VCaP (cell line): ENCODE results near the gene MMP24.
A peak's percentile ranks its signal among the peaks of the same experiment; 100 is the strongest.
"Not testable (repeated sequence)": the region's sequence is repeated elsewhere in the genome, so short reads cannot be mapped to it uniquely, and the experiment has no call there.

Source experiments
- H3K27ac ChIP-seq: fragments of 450-650 bp; 2 replicates; pipeline ENCODE4 v1.5.1; 2017
- CTCF ChIP-seq: fragments of 450-650 bp; conservative IDR thresholded peaks from 2 replicates; pipeline ENCODE4 v1.5.1; 2017; ENCODE audit warnings: mild to moderate bottlenecking, moderate library complexity

Gene MMP24

GRCh38 chr20:35226126-35226883 lies at the start of gene MMP24:
Gene MMP24, plus strand, starts transcription at chr20:35226690. Its CDS starts 49 bp downstream, at chr20:35226739.
- H3K27ac ChIP-seq: peak within 1 kb of the TSS; percentile 76
- TF ChIP-seq CTCF: no peak

- TF ChIP-seq CTCF: no peak
- H3K27ac ChIP-seq: peak overlapping the region; percentile 92
Observed at GRCh38 chr20:35179292-35180212, 46.9 kb upstream of the MMP24 start.

- peak overlapping the region; percentile 92 for H3K27ac ChIP-seq
- no peak for TF ChIP-seq CTCF
Observed at GRCh38 chr20:35180266-35180665, 46.2 kb upstream of the MMP24 start.

- peak overlapping the region; percentile 92; the same call in 1 of the 2 replicates for H3K27ac ChIP-seq
- no peak for TF ChIP-seq CTCF
Observed at GRCh38 chr20:35181731-35182130, 44.8 kb upstream of the MMP24 start.

- not testable (repeated sequence) for H3K27ac ChIP-seq
Observed at GRCh38 chr20:35186691-35187289, 39.7 kb upstream of the MMP24 start.

- no peak overlapping the region for H3K27ac ChIP-seq
- TF ChIP-seq CTCF: no peak
Observed at GRCh38 chr20:35187584-35188190, 38.8 kb upstream of the MMP24 start.

GRCh38 chr20:35189223-35189622 lies 37.3 kb upstream of the MMP24 start:
- not testable (repeated sequence) for H3K27ac ChIP-seq

- peak overlapping the region; percentile 81 for H3K27ac ChIP-seq
- TF ChIP-seq CTCF: no peak
Observed at GRCh38 chr20:35190556-35190955, 35.9 kb upstream of the MMP24 start.
